ENCODE results near the gene SIGLEC8. TPM values are rescaled to one million over a fixed set of nuclear protein-coding genes. Genes with fewer than 3 reads are reported as not detected.

SIGLEC8 gene
- total and polyA plus RNA-seq, 2 of the 8 experiments (the other 6 are each of a cell fraction or from before 2014, with no cell fraction given), result not detected

GRCh38 chr19:51471527-51471926 lies 13.3 kb upstream of the SIGLEC8 start (continued):
- TF ChIP-seq POLR2AphosphoS5 (IDR thresholded peaks at IDR 0.05; ENCODE audit: low read depth, low read length) (no peak), EZH2 (IDR thresholded peaks at IDR 0.05; ENCODE audit: low read depth, low read length, severe bottlenecking) (no peak), CREB1 (IDR thresholded peaks at IDR 0.05) (no peak), TBP (IDR thresholded peaks at IDR 0.05; ENCODE audit: low read depth, low read length) (no peak), BCL11A (IDR thresholded peaks at IDR 0.05; ENCODE audit: low read depth in 2 of 2, low read length in 2 of 2) (no peak), YY1 (IDR thresholded peaks at IDR 0.05; ENCODE audit: low read depth, low read length) (no peak), ASH2L (IDR thresholded peaks at IDR 0.05; ENCODE audit: low read length) (no peak), EGR1 (IDR thresholded peaks at IDR 0.05; ENCODE audit: borderline replicate concordance, low read depth, low read length) (no peak), GTF2F1 (IDR thresholded peaks at IDR 0.05; ENCODE audit: borderline replicate concordance, low read depth, low read length) (no peak)

All from H1 (cell line).